ENCODE data around the gene IQGAP2.
"Not testable (repeated sequence)": the region's sequence is repeated elsewhere in the genome, so short reads cannot be mapped to it uniquely, and the experiment has no call there.

The IQGAP2 gene

DNA sequence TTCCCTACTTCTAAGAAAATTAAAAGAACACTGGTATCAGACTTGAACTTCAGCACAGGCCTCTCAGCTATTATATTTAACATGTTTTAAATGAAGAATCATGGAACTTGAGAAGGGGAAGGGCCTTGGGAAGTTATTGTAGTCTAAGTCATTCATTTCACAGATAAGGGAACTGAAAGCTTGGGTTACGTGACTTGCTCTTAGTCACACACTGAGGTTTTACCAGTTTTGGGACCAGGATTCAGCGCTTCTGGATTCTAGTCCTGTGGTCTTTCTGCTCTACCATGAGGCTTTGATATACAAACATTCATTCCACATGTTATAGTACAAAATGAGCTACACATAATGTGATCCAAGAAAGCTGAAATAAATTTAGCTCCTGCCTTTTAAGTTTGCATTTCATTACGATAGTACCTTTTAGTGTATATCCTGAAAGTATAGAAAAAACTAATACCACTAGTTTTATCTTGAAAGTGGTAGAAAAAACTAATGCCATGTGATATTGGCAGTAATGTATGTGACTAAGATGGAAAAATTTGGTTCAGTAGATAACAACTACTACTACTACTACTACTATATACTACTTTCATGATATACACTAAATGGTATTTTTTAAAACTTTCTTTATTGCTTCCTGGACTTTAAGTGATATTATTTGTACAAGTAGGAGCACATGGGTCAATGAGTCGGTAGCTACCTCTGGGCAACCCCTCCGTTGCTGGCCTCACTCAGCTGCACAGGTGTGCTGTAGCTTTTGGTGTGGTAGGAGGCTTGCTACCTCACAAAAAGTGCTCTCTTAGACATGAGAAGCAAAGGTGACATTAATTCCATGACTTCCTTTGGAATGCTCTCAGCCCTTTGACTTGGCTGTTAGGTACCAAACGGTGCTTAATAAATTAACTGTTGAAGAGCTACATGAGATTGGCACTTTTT lies 179.4 kb downstream of the IQGAP2 start:
- no peak for DNase-seq

DNA sequence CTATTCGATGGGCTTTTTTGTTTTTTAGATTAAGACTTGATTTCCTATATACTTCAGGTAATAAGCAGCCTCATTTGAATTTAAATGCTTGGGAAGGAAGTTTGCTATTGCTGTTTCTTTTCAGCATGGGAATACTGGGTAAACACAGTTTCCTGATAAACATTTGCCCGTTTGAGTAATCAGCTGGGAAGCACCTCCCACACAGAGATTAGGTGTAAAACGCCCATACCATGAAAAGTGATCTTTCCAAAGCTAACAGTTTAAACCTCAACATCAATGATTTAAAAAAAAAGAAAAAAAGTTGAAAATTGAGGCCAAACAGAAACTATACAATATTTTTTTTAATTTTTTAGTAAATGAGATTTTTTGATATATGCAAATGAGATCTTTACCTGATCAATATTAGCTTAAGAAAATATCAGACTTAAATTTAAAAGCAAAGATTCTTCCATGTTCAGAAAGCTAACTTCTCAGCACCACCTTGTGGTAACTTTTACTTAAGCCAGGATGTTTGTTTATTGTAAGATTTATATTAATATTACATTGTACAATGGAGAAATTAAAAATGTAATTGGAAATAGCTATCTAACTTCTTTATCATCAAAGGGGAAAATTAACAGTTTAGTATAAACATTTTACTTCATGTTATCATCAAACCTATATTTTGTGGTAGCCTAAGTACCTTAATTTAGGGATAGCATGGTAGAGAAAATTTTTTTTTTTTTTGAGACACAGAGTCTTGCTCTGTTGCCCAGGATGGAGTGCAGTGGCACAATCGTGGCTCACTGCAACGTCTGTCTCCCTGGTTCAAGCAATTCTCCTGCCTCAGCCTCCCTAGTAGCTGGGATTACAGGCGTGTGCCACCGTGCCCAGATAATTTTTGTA lies 180.3 kb downstream of the IQGAP2 start:
- DNase-seq = peak; percentile 14

DNA sequence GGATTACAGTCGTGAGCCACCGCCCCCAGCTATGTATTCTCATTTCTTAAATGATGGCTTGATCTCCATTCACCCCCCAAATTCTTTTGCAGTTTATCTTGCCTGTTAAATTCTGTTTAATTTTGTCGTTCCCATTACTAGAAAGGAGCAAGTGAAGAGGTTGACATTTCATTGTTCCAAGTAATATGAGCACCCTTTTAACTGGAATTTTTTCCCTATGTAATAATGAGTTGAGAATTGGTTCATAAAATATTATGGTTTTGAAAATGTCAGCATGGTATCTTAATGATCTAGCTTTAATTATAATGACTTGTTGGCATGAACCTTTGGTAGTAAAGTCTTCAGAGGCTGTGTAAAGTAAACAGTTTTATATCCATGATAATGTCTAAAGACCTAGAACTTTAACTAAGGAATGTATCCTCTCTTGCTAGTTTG lies 182.7 kb downstream of the IQGAP2 start:
- no peak for DNase-seq

DNA sequence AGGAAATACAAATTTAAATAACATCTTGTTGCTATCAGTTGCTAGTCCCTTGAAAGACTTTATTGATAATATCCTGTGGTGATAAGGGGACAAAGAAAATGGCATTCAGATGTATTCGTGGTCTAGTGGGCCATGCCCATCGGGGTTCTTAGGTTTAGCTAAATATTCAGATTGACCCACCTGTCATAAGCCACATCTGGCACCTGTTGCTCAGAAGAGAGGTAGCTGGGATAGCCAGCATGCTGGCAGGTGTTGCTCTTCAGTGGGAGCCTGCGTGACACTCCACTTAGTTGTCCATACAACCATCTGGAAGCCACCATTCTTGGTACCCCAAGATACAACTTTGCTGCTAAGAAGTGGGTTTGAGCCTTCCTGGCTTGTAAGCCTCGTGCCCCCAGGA lies 183.4 kb downstream of the IQGAP2 start:
- DNase-seq = no peak

DNA sequence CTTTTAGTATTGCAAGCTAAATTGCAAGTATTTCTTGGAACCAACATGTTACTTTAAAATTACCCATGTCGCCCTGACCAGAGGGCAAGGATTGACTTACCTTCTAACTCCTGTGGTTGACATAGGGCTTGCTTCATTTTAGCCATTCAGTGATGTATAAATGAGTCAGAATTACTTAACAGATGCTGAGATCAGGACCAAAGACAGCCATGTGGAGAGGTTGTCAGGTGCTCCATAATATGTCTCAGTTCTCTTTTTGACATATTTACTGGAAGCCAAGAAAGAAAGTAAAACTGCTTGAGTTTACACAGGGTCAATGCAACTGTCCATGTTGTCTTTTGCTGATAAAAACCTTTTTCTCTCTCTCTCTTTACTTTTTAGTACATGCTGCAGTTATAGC lies 186.9 kb downstream of the IQGAP2 start:
- DNase-seq = no peak

DNA sequence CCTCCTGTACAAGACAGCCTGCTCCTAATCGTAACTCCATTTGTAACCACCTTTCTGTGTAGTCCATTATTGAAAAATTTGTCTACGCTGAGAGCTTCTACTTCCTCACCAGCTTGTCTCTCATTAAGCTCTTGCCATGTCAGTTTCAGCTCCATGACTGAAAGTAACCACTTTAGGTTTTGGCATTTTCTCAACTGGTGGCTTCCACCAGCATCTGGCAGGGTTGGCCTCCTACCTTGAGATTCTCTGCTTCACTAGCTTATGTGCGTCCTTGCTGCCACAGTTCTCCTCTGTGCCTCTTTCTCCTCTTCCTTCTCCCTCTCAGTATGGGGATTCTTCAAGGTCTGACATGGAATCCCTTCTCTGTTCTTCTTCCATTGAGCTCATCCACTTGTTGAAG lies 188.3 kb downstream of the IQGAP2 start:
- no peak for DNase-seq

DNA sequence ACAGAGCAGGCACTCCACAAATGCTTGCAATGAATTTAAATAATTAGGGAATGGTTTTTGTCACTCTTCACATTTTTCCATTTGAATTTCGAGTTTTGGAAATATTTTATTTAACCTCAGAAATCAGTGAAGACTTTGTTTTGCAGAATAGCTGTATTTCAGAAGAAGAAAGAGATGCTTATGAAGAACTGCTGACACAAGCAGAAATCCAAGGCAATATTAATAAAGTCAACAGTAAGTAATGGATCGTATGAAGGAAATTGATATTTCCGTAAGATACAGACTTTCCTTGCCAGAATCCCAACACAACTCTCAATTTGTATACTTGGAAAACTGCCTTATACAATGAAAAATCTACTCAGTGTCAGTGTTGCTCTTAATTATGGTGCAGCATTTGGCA lies 189.6 kb downstream of the IQGAP2 start:
- DNase-seq = no peak

DNA sequence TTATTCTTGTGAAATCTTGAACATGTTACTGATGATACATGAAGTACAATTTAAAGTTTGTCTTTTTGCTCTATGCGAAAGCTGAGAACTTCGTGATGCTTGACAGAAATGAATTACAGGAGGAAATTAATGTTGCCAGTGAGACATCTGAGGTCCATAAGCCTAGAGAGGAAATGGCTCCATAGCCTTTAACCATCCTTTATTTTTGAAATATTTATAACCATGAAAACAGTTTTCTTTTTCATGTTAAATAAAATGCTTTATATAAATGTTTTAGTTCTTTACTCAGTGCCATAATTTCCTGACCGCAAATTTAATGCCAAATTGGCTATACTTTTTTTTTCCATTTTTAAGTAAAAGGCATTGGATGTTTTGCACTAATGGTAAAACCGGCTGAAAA lies 191.0 kb downstream of the IQGAP2 start:
- DNase-seq = no peak

DNA sequence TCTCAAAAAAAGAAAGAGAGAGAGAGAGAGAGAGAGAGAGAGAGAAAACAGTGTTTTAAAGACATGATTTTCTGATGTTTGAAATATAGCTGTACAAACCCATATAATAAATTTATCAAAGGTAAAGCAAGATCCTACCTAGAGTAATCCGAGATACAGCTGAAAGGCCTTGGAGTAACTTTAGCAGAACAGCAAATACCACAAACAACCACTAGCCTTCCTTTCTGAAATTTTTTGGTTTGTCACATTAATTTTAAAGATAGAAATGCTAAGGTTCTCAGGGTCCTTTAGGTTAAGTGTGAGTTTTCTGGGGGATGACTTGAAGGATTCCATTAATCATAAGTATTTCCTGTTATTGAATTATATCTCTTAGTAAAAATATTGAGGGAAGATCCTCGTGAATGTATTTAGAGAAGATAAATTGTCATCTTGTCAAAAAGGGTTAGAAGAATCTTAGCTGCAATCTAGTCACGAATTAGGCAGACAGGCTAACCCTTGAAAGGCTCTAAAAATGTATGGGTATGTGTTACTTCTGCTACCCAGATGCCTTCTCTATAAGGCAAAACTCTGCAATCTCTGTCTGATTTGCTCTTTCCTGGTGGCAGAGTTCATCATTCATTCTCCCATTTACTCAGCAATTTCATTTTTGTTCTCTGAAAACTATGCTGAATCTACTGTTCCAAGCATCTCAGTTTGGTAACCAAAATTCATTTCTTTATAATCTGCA lies 192.8 kb downstream of the IQGAP2 start:
- no peak for DNase-seq

DNA sequence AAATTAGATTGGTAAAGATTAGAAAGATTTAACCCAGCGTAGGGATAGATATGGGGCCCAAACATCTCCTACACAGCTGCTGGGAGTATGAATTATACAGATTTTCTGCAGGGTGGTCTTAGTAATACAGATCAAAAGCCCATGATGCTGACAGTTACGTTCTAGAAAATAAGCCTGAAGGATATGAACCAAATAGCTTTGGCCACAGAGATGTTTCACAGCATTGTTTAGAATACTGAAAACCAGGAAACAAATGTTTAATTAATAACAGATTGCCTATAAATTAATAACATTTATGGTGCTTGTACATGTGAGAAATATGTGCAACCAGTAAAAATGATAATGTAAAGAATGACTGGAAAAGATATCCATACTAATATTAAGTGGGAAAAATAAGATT lies 195.4 kb downstream of the IQGAP2 start:
- DNase-seq = no peak

DNA sequence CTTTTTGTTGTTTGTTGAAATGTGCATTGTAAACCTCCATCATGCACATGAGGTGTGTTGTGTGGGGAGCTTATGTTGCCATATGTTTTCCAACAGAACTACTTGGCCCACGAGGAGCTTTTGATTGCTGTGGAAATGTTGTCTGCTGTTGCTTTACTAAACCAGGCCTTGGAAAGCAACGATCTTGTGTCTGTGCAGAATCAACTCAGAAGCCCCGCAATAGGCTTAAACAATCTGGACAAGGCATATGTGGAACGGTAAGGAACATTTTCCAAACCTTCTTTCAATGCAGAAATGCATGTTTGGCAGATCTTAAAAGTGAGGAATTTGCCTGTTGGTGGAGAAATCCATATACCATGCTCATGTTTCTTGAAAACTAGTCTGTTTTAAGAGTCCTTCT lies 197.6 kb downstream of the IQGAP2 start:
- DNase-seq = no peak

DNA sequence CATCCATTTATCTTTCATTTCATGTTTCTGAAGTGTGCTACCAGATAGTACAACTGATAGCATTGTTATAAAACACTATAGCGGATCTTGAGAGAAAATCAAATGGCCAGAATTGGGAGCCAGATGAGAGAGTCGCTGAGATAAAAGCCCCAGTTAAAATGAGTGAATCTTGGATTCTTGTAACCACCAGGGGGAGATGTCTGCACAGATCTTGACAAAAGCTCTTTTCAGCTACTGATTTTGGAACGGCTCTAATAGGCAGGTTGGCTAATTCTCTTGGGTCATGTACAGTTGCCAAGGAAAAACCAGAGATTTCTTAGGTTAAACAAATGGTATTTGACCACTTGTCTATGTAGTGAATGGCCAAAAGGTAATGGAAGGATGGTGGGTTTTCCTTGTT lies 198.4 kb downstream of the IQGAP2 start:
- DNase-seq = peak; percentile 82

DNA sequence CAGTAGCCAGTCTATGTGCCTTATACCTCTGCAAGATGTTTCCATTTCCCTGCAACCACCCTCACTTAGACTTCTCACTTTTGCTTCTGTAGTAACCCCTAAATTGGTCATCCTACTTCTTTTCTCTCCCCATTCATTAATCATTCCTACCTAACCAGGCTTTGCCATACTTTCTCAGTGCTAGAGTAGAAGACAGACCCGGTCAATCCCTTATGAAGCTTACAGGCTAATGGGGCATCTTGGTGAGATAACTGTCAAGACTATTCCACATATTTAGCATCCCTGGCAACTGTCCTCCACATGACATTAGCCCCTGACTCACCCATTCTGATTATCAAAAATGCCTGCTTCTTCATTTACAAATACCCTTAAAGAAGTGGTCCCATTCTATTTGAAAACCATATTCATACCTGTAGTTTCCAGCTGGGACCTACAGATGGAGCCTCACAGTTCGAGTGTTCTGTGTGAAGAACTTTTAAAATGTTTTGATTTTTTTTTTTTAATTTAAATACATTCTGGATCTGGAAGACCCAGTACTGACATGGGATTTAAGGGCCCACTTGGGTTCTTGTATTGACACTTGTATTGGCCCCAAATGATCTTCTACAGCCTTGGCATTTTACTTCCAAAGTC lies 199.1 kb downstream of the IQGAP2 start:
- DNase-seq = no peak

DNA sequence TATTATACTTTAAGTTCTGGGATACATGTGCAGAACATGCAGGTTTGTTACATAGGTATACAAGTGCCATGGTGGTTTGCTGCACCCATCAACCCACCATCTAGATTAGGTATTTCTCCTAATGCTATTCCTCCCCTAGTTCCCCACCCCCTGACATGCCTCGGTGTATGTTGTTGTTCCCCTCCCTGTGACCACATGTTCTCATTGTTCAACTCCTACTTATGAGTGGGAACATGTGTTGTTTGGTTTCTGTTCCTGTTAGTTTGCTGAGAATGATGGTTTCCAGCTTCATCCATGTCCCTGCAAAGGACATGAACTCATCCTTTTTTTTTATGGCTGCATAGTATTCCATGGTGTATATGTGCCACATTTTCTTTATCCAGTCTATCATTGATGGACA lies 200.9 kb downstream of the IQGAP2 start:
- DNase-seq = not testable (repeated sequence)

DNA sequence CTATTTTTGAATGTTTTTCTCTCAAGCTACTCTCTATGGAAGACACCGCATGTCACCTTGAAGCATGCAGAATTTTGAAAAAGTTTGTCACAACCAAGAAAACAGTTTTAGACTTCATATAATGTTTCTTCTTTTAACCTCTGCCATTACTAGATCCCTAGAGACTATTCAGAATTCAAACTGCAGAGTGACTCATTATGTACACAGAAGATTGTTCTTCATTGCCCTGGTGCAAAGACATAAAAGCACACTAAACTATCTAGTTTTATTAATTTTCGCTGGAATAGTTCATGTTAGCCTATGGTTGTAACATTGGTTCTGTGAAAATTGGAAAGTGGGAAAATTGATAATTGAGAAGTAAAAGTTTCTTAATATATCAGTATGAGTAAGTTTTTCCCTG lies 201.8 kb downstream of the IQGAP2 start:
- DNase-seq = no peak

DNA sequence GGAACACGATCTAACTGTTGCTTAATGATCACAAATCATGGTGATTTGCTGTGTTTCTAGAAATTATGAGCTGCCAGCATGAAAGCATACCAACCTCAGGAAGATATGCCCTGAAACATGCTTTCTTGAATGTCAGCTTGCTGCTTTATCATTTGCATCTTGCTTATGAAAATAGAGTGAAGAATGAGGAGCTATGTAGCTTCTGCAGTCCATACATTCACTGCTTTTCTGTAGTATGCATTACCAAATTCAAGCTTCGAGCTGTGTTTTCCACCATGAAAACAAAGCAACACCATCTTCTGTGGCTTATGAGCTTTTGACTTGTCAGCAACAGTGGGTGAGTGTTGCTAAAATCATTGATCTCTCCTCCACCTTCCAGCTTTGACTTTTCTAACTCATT lies 203.6 kb downstream of the IQGAP2 start:
- DNase-seq = no peak

DNA sequence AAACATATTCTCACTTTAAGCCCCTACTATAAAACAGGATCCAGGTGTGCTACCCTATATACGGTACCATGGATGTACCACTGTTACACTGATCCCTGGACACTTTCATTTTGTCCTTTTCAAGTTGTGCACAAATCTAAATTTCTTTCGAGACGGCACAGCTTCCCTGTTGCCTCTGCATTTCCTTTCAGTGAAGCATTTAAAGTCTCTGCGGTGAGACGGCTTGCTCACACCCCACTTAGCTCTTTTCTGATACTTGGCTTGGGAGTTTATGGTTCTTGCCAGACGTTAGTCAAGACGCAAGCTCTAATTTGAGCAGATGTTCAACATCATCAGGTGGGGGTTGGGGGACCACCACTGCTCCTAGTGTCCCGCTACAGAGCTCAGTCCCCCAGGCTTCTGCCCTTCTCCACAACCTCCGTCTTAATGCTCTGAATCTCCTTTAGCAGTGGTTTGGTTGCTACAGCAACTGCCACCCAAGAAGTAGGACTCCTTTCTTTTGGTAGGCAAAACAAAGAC lies 204.3 kb downstream of the IQGAP2 start:
- DNase-seq = peak; percentile 77

DNA sequence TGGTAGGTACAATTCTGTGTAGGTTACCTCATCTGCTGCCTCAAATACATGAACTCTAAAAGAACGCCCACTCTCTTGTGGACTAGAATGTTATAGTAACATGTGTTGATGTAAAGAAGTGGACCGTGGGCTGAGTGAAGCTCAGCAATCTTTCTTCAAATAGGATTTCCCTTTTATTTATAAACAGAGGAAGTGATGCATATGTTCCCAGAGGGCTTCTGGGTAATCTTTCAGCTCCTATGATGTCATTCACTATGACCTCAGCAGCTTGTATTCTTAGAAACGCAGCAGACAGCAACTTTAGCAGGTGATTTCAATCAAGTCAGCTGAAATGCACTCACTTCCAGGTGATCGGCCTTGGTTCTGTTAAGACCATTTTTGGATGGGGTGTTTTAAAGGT lies 205.7 kb downstream of the IQGAP2 start:
- DNase-seq = peak; percentile 47

DNA sequence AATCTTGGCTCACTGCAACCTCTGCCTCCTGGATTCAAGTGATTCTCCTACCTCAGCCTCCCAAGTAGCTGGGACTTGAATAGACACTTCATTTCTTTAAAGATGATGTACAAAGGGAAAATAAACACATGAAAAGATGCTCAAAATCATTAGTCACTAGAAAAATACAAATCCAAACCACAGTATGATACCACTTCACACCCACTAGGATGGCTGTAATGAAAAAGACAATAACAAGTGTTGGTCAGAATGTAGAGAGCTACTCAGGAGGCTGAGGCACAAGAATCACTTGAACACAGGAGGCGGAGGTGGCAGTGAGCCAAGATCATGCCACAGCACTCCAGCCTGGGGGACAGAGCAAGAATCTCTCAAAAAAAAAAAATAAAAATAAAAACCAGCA lies 207.1 kb downstream of the IQGAP2 start:
- no peak for DNase-seq

DNA sequence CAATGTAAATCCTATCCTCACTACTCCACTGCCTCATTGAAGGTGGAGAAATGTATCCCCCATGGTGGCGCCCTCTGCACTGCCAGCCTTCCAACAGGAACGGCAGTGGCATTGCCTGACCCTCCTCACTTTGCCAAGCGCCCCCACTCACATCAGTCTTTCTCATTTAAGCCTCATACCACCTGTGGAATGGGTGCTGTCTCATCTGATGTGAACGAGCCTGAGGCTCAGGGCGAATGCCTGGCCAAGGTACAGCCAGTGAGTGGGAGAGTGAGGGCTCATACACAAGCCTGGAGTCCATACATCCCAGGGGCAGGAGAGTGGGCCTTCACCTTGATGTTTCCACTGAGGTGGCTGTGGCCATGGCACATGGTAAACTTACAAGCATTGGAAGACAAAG lies 209.9 kb downstream of the IQGAP2 start:
- DNase-seq = no peak

DNA sequence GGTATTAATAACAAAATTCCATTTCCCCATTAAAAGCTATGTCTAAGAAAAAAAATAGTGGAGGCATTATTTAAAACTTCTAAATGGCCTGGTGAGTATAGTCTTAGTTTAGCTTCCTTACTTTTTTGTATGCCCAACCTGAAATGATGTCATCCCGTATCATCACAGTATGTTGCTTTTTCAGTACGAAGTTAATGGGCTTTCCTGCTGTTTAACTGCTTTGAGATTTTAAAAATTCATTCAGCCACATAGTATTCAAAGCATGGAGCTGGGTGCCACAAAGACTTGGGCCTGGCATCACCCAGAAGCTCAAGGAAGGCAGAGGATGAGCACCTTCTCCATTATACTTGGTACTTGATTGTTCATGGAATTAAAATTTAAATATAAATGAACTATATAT lies 212.7 kb downstream of the IQGAP2 start:
- no peak for DNase-seq

DNA sequence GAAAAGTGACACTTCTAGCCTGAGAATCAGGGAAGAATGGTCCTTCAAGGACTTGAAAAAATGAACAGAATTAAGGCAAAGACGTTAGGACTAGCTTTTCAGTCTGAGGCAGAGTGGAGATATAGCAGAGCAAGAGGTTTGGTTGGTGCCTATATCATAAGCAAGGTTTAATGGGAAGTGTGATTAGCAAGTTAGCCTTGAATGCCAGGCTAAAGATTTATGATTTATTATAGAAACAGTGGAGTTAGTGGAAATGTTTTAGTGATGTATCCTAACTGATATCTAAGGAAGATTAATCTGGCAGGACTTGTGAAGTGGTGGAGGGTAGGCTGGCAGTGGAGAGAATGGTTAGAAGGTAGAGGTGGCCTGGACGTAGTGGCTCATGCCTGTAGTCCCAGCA lies 213.1 kb downstream of the IQGAP2 start:
- DNase-seq = no peak

DNA sequence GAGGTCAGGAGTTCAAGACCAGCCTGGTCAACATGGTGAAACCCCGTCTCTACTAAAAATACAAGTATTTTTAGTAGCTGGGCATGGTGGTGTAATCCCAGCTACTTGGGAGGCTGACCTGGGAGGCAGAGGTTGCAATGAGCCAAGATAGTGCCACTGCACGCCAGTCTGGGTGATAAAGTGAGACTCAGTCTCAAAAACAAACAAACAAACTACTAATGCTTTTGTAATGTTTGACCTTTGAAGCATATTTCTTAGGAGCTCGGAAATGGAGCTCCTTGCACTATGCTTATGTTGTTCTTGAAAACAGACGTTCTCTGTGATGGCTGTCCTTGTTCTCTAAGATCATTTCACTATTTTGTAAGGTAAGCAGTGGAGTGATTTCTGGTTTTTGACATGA lies 214.1 kb downstream of the IQGAP2 start:
- DNase-seq = no peak
